ENCODE measurements around the gene ZNF154.

ZNF154 gene

DNA sequence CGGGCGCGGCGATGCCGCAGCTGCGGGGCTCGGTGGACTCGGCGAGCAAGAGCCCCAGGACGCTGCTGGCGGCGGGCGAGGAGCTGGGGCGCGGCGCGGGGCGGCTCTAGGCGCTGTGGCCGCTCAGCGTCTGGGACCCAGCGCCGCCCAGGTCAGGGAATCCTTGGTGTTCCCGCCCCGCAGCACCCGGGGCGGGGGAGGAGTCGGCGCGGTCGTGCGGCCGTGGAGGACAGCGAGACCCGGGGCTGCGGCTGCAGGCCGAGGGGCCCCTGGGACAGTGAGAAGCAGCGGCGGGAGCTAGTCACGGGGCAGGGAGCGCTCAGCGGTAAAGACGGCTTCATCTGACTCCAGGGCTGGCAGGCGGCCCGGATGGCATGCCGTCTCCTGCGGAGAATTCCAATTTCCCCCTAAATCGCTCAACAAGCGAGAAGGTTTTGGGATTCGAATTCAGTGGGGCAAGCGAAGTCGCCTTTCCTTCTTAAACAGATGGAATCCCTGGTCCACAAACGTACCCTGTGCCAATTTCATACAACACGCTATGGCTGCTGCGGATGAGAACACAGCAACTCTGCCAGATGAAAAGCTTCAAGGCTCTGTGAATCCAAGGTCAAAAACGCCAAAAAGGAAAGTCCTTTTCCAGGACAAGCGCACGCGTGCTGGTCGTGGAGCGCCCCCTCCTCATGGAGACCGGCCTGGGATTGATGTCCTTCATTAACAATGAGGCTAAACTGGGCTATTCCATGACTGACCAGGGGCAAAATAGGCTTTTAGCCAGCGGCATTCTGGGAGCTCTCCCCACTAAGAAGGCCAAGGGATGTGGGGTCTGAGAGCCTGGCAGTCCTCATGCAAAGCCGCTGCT, 44.5 kb downstream of the ZNF154 start:
- TF ChIP-seq, protein P1, sequence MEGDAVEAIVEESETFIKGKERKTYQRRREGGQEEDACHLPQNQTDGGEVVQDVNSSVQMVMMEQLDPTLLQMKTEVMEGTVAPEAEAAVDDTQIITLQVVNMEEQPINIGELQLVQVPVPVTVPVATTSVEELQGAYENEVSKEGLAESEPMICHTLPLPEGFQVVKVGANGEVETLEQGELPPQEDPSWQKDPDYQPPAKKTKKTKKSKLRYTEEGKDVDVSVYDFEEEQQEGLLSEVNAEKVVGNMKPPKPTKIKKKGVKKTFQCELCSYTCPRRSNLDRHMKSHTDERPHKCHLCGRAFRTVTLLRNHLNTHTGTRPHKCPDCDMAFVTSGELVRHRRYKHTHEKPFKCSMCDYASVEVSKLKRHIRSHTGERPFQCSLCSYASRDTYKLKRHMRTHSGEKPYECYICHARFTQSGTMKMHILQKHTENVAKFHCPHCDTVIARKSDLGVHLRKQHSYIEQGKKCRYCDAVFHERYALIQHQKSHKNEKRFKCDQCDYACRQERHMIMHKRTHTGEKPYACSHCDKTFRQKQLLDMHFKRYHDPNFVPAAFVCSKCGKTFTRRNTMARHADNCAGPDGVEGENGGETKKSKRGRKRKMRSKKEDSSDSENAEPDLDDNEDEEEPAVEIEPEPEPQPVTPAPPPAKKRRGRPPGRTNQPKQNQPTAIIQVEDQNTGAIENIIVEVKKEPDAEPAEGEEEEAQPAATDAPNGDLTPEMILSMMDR (IDR thresholded peaks at IDR 0.05) = no peak
- TF ChIP-seq ZFX (IDR thresholded peaks at IDR 0.05; ENCODE audit: borderline replicate concordance) = no peak
- H3K27ac ChIP-seq = no peak overlapping the region

DNA sequence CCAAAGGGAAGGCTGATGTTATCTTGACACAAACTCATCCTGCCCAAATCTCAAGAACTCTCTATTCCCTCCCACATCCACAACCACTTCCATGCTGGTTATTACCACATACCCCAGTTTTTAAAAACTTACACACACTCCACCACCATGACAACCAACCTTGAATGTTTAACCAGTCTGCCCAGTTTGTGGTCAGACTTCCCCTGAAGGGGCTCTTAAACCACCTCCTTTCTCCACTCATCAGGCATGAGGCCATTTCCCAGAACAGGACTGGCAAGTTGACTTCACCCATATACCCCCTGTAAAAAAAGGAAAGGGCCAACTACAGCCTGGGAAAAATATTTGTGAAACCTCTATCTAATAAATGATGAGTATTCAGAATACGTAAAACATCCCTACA, 52.7 kb downstream of the ZNF154 start:
- no peak for TF ChIP-seq ZFX (IDR thresholded peaks at IDR 0.05; ENCODE audit: borderline replicate concordance)
- TF ChIP-seq, protein P1 (IDR thresholded peaks at IDR 0.05) = no peak

DNA sequence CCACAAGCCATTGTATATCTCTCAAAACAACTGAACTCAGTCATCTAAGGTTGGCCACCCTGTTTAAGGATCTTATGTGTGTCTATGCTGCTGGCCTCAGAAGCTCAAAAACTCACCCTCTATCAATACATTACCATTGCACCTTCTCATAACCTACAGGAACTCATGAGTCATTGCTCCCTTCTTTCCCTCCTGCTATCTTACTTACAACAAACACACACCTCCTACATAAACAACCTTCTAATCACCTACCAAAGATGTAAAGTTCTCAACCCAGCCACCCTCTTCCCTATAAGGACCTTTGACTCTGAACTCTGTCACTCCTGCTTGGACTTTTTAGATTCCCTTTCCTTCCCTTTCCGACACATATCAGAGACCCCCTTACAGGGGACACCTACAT, 53.6 kb downstream of the ZNF154 start:
- no peak overlapping the region for H3K27ac ChIP-seq
- TF ChIP-seq, protein P1 (IDR thresholded peaks at IDR 0.05) = no peak
- no peak for TF ChIP-seq ZFX (IDR thresholded peaks at IDR 0.05; ENCODE audit: borderline replicate concordance)

More for the DNA sequence above, 52.7 kb downstream of the ZNF154 start:
- H3K27ac ChIP-seq = no peak overlapping the region

DNA sequence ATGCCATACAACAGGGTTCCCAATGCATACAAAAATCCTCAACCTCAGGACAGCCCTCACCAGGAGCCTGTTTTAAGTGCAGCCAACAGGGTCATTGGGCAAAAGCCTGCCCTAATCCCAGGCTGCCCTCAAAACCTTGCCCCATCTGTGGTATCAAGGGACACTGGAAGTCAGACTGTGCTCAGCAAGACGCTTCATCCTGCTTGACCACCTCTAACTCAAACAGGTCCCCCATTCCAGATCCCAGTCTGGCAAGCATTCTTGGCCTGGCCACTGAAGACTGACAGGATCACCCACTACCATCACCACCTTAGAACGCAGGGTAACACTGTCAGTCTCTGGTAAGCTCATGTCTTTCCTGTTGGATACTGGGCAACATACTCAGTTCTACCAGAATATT, 55.3 kb downstream of the ZNF154 start:
- H3K27ac ChIP-seq = no peak overlapping the region
- TF ChIP-seq, protein P1 (IDR thresholded peaks at IDR 0.05) = no peak
- no peak for TF ChIP-seq ZFX (IDR thresholded peaks at IDR 0.05; ENCODE audit: borderline replicate concordance)

DNA sequence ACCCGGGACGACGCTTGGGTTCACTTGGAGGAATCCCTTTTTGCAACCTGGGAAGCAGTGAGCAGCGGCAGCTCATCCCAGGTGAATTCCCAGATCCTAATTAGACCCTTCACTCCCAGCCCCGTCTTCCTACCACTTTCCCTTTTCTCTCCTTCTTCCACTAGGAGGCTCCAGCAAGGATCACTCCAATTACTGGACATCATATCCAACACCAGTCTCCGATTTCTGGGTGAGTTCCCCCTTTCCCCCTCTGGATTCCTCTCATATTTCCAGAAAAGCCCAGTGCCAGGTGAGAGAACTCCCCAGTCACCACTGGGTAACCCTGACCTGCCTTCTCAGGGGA, 57.4 kb downstream of the ZNF154 start:
- H3K27ac ChIP-seq = no peak overlapping the region
- no peak for TF ChIP-seq ZFX (IDR thresholded peaks at IDR 0.05; ENCODE audit: borderline replicate concordance)
- TF ChIP-seq, protein P1 (IDR thresholded peaks at IDR 0.05) = 0 out of 2 replicates have a peak, but pooled peaks have one; percentile 16

DNA sequence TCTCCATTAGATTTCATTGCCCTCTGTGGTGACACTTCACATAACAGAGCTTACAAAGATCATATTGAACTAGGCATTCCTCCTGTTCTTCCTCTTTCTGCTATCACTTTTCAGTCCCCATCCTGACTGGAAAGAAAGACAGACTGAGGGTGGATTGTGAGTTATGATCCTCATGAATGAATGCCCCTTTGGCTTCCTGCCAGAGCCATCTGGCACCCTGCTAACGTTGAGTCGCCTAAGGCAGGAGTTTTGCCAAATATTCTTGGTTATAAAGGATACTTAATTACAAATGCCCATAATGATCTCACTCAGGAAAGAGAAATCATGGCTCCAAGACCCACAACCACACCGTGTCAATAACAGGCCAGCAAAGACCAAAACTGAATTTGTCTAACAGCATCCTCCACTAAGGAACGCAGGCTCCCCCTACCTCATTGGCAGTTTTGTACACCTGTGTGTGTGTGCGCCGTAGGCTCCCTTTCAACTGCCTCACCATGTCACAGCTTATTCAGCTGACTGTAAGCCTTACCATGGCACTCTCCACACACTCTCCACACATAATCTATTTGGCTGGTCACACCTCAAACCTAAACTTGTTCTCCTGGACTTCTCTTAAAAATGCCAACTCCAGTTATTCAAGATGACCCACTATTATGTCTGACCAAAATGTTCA, 60.5 kb downstream of the ZNF154 start:
- H3K27ac ChIP-seq = no peak overlapping the region
- TF ChIP-seq, protein P1 (IDR thresholded peaks at IDR 0.05) = no peak
- no peak for TF ChIP-seq ZFX (IDR thresholded peaks at IDR 0.05; ENCODE audit: borderline replicate concordance)

Data from 22Rv1 (cell line).